SJSA1 (cell line): ENCODE data around the gene MYPOP. TPM values are rescaled to one million over a fixed set of nuclear protein-coding genes. Genes with fewer than 3 reads are reported as not detected.

Experiments
- DNase-seq, 2 experiments: peaks; one replicate each; pipeline ENCODE4 v3.0.0-alpha.2; 2015 to 2020; ENCODE audit warnings: low spot score in 2 of 2, low read depth in 1 of 2
- H3K27ac ChIP-seq: fragments of 250-450 bp; sonication (Bioruptor Pico); 2 replicates; pipeline ENCODE4 v1.5.1; 2020; ENCODE audit warnings: mild to moderate bottlenecking, moderate library complexity
- H3K27me3 ChIP-seq: fragments of 250-450 bp; sonication (Bioruptor Pico); replicated peaks from 2 replicates; pipeline ENCODE4 v1.5.1; 2020; ENCODE audit warnings: mild to moderate bottlenecking, moderate library complexity
- H3K36me3 ChIP-seq: fragments of 250-450 bp; sonication (Bioruptor Pico); 2 replicates; pipeline ENCODE4 v1.5.1; 2020; ENCODE audit warnings: mild to moderate bottlenecking
- H3K4me1 ChIP-seq: fragments of 250-450 bp; sonication (Bioruptor Pico); replicated peaks from 2 replicates; pipeline ENCODE4 v1.6.1; 2021; ENCODE audit warnings: mild to moderate bottlenecking
- H3K4me3 ChIP-seq: fragments of 250-450 bp; sonication (Bioruptor Pico); 2 replicates; pipeline ENCODE4 v1.5.1; 2020; ENCODE audit warnings: mild to moderate bottlenecking
- H3K9me3 ChIP-seq: fragments of 250-450 bp; sonication (Bioruptor Pico); replicated peaks from 2 replicates; pipeline ENCODE4 v1.5.1; 2020; ENCODE audit warnings: mild to moderate bottlenecking
- total RNA-seq: library from RNA; depleted of rRNA; stranded (reverse); fragments of >200 nt; shearing (Covaris generic); gene quantifications from 2 replicates; pipeline ENCODE4 v1.2.3, GENCODE V29; 2014

The MYPOP gene
- total RNA-seq, 1 experiment from 2014 or later, result 1.3 TPM

GRCh38 chr19:45922281-45922680 is 19.9 kb upstream of the MYPOP start:
- DNase-seq, result no peak
- no peak overlapping the region for H3K4me3 ChIP-seq

DNA sequence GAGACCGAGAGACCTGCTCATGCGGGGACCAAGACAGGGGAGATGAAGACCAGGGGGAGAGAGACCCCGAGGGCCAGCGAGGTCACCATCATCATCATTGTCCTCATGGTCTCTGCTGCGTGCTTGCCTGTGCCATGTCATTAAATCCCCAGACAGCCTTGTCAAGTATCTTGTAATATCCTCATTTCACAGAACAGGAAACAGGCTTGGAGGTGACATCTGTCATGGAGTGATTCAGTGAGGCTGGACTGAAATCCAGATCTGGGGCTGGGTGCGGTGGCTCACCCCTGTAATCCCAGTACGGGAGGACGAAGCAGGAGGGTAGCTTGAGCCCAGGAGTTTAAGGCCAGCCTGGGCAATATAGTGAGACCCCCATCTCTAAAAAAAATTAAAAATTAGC is 18.0 kb upstream of the MYPOP start:
- H3K4me3 ChIP-seq, result no peak overlapping the region
- no peak overlapping the region for H3K27ac ChIP-seq
- no peak for DNase-seq
- H3K4me1 ChIP-seq, result no peaks in the 10 kb centered on the region
- H3K9me3 ChIP-seq, result no peaks in the 10 kb centered on the region
- H3K27me3 ChIP-seq, result peaks cover 11% of the 10 kb centered on the region; the same call in 1 of the 2 replicates
- no peaks in the 10 kb centered on the region for H3K36me3 ChIP-seq

More at GRCh38 chr19:45922281-45922680, 19.9 kb upstream of the MYPOP start:
- Histone ChIP-seq H3K9me3 (no peaks in the 10 kb centered on the region), H3K27me3 (peaks cover 11% of the 10 kb centered on the region; the same call in 1 of the 2 replicates), H3K27ac (no peak overlapping the region), H3K36me3 (no peaks in the 10 kb centered on the region), H3K4me1 (peaks cover under 1% of the 10 kb centered on the region)

- no peak for DNase-seq
- Histone ChIP-seq H3K9me3 (no peaks in the 10 kb centered on the region), H3K27me3 (peaks cover 11% of the 10 kb centered on the region; the same call in 1 of the 2 replicates)
Measured at GRCh38 chr19:45919678-45920077, 17.3 kb upstream of the MYPOP start.

DNA sequence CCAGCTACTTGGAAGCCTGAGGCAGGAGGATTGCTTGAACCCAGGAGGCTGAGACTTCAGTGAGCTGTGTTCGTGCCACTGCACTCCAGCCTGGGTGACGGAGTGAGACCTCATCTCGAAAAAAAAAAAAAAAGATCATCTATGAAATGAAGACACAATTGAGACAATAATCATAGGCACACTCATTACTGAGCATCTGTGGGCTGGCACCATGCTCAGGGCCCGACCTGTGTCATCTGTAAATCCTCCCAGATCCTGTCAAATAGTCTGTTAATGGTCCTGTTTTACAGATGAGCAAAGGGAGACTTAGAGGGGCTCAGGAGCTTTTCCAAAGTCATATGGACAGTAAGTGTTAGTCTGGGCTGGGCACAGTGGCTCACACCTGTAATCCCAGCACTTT is 16.3 kb upstream of the MYPOP start:
- no peaks in the 10 kb centered on the region for H3K36me3 ChIP-seq
- H3K4me3 ChIP-seq, result no peak overlapping the region
- peaks cover 11% of the 10 kb centered on the region; the same call in 1 of the 2 replicates for H3K27me3 ChIP-seq
- no peaks in the 10 kb centered on the region for H3K4me1 ChIP-seq
- H3K27ac ChIP-seq, result no peak overlapping the region
- DNase-seq, result no peak
- no peaks in the 10 kb centered on the region for H3K9me3 ChIP-seq

More at GRCh38 chr19:45919678-45920077, 17.3 kb upstream of the MYPOP start:
- H3K36me3 ChIP-seq, result no peaks in the 10 kb centered on the region
- H3K27ac ChIP-seq, result no peak overlapping the region
- H3K4me1 ChIP-seq, result no peaks in the 10 kb centered on the region
- no peak overlapping the region for H3K4me3 ChIP-seq

DNA sequence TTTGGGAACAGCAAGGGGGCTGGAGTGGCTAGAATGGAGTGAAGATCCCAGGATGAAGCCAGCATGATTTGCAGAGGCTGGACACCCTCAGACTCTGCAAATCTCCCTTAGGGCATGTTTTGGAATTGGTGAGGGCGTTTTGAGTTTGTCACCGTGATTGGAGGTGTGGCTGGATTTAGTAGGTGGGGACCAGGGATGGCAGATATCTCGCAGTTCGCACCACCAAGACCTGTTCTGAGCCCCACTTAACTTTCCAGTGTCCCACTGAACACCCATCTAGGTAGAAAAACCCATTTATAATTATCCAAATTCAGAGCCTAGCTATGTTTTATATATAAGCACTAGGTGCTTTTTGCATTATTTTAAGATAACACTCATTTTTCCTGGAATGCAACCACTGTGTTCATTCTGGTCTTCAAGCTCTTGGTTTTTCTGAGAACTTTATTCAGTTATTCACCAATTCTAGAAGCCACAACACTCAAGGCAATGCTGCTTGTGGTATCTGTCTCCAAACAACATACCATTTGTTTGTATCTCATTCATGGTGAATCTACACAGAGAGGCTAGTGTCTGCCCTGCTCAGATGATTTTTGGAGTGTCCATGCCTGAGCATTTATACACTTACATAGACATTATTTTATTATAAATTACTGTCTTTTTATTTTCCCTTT is 15.1 kb upstream of the MYPOP start:
- no peaks in the 10 kb centered on the region for H3K9me3 ChIP-seq

DNA sequence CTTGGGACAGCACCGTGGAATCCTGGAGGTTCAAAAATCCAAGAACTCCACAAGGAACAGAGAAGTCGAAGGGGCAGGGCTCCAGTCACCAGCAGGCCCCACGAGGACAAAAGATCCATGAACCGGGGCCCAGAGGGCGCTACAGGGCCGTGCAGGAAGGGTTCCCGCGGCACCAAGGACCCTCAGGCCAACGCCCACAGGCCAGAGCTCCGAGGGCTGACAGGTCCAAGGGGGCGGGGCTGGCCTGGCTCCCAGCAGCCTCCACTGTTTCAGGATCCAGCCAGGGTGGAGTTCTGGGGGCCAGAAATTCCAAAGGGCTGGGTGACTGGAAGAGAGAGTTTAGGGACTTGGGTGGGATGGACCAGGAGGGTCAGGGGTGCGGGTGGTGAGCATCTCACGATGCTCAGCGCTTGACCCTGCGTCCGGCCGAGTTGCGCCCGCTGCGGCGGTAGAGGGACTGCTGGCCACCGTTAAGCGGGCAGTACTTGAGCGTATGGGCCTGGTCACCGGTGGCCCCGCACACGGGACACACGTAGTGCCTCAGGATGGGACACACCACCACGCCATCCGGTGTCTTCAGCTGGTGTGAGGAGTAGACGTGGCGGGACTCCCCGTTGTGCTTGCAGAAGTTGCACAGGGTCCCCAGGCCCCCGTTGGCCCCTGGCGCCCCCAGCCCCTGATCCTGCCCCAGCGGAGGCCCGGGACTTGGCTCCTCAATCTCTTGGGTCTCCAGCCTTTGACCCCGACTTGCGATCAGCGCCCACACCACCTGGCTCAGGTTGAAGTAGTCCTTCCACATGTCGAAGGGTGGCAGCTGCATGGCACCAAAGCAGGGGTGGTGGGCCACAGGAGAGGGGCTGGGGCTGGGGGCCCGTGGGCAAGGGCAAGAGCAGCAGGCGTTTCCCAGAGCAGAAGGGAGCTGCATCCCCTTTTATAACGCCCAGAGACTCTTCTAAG is 11.7 kb upstream of the MYPOP start, which contains the start of gene NANOS2:
TSS of gene NANOS2 (minus strand) at position 905 of the 957 bp plus-strand sequence. CDS start at position 820, 85 bp downstream.
- H3K27ac ChIP-seq, result no peak within 1 kb of the TSS
- no peaks in the 10 kb centered on the region for H3K9me3 ChIP-seq
- H3K36me3 ChIP-seq, result no peaks in the 10 kb centered on the region
- DNase-seq, result peak in 1 of 2 experiments; percentile 59
- H3K27me3 ChIP-seq, result peaks cover 12% of the 10 kb centered on the region
- no peaks in the 10 kb centered on the region for H3K4me1 ChIP-seq
- no peak within 1 kb of the TSS for H3K4me3 ChIP-seq

More for the DNA sequence above, 15.1 kb upstream of the MYPOP start:
- Histone ChIP-seq H3K36me3 (no peaks in the 10 kb centered on the region), H3K4me1 (no peaks in the 10 kb centered on the region), H3K27me3 (peaks cover 11% of the 10 kb centered on the region; the same call in 1 of the 2 replicates), H3K27ac (no peak overlapping the region), H3K4me3 (no peak overlapping the region)
- no peak for DNase-seq

DNA sequence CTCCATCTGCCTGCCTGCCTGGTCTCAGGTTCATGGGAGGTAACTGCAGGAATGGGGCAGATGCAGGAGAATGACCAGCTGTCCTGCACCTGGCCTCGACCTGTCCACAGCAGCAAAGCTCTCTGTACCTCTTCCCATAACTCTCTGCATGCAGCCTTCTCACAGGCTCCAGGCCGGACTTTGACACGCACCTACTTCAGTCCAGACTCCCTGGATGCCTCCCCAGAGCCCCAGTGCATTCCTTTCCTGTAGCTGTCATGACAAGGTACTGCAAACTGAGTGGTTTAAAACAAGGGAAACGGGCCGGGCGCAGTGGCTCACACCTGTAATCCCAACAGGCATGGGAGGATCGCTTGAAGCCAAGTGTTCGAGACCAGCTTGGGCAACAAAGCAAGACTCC is 8.9 kb upstream of the MYPOP start:
- no peak for DNase-seq
- H3K36me3 ChIP-seq, result no peaks in the 10 kb centered on the region

GRCh38 chr19:45908956-45909355 is 6.5 kb upstream of the MYPOP start:
- DNase-seq, result no peak

More for the DNA sequence above, 8.9 kb upstream of the MYPOP start:
- H3K27ac ChIP-seq, result no peak overlapping the region
- H3K27me3 ChIP-seq, result peaks cover 6% of the 10 kb centered on the region
- no peak overlapping the region for H3K4me3 ChIP-seq
- H3K4me1 ChIP-seq, result no peaks in the 10 kb centered on the region
- H3K9me3 ChIP-seq, result no peaks in the 10 kb centered on the region

GRCh38 chr19:45906221-45906620 is 3.8 kb upstream of the MYPOP start:
- H3K4me3 ChIP-seq, result no peak overlapping the region
- H3K4me1 ChIP-seq, result peaks cover 10% of the 10 kb centered on the region
- DNase-seq, result no peak
- no peaks in the 10 kb centered on the region for H3K9me3 ChIP-seq
- no peak overlapping the region for H3K27ac ChIP-seq
- peaks cover 6% of the 10 kb centered on the region; the same call in 1 of the 2 replicates for H3K27me3 ChIP-seq
- peaks cover 3% of the 10 kb centered on the region; the same call in 1 of the 2 replicates for H3K36me3 ChIP-seq

More at GRCh38 chr19:45908956-45909355, 6.5 kb upstream of the MYPOP start:
- no peaks in the 10 kb centered on the region for H3K36me3 ChIP-seq
- H3K4me3 ChIP-seq, result no peak overlapping the region
- no peaks in the 10 kb centered on the region for H3K9me3 ChIP-seq
- H3K4me1 ChIP-seq, result no peaks in the 10 kb centered on the region
- no peak overlapping the region for H3K27ac ChIP-seq
- H3K27me3 ChIP-seq, result peaks cover 6% of the 10 kb centered on the region; the same call in 1 of the 2 replicates

- no peak for DNase-seq
- Histone ChIP-seq H3K27me3 (0 out of 2 replicates have a peak, but pooled peaks cover 4% of the 10 kb centered on the region), H3K27ac (no peak overlapping the region), H3K9me3 (no peaks in the 10 kb centered on the region), H3K4me1 (peaks cover 10% of the 10 kb centered on the region), H3K4me3 (no peak overlapping the region), H3K36me3 (peaks cover 10% of the 10 kb centered on the region)
Measured at GRCh38 chr19:45905011-45905410, 2.6 kb upstream of the MYPOP start.

GRCh38 chr19:45902651-45903625 is 525 bp upstream of the MYPOP start:
- Histone ChIP-seq H3K4me1 (peaks cover 10% of the 10 kb centered on the region), H3K27ac (no peak overlapping the region), H3K4me3 (peak overlapping the region; percentile 58), H3K36me3 (peaks cover 27% of the 10 kb centered on the region), H3K9me3 (no peaks in the 10 kb centered on the region), H3K27me3 (no peaks in the 10 kb centered on the region)
- peak; percentile 98 for DNase-seq

DNA sequence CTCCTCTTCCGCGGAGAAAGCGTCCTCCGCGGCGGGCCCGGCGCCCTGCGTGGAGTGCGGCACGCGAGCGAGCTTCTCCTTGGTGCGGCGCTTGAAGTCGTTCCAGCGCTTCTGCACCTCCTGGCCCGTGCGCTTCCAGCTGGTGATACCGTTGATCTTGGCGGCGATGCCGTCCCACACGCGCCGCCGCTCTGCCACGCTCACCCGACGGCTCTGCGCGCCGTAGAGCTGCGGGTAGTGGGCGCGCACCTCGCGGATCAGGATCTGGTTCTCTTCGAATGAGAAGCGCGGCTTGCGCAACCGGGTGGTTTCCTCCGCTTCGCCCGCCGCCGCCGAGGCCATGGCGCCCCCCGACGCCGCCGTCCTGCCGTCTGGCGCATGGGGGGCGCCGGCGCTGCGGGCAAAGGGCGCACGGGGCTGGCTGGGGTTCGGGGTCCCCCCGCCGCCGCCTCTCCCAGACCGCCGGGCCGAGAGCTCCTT is 941 bp downstream of the MYPOP start:
- H3K27ac ChIP-seq, result no peak overlapping the region
- no peaks in the 10 kb centered on the region for H3K27me3 ChIP-seq
- peaks cover 27% of the 10 kb centered on the region for H3K36me3 ChIP-seq
- H3K4me1 ChIP-seq, result peaks cover 10% of the 10 kb centered on the region
- peak overlapping the region; percentile 58 for H3K4me3 ChIP-seq
- no peak for DNase-seq
- H3K9me3 ChIP-seq, result no peaks in the 10 kb centered on the region
